GM12865 (cell line): Measurements from ENCODE around the gene CCDC194.

Experiments used
- DNase-seq: peaks from one replicate; pipeline ENCODE4 v3.0.0; 2010; ENCODE audit warnings: low read depth
- H3K4me3 ChIP-seq: 2 replicates; pipeline ENCODE4 v1.5.1; 2011; ENCODE audit warnings: mild to moderate bottlenecking, low read depth, low read length, control low read depth
- TF ChIP-seq, protein P1 (sequence below): IDR thresholded peaks from 2 replicates; pipeline ENCODE4 v1.5.1; 2011; ENCODE audit warnings: low read length, control low read depth, low read depth, inconsistent platforms; ENCODE audit not compliant: insufficient read depth; ENCODE audit errors: missing control alignments

CCDC194 gene

GRCh38 chr19:17429641-17430113 is 35.7 kb upstream of the CCDC194 start:
- TF ChIP-seq, protein P1, sequence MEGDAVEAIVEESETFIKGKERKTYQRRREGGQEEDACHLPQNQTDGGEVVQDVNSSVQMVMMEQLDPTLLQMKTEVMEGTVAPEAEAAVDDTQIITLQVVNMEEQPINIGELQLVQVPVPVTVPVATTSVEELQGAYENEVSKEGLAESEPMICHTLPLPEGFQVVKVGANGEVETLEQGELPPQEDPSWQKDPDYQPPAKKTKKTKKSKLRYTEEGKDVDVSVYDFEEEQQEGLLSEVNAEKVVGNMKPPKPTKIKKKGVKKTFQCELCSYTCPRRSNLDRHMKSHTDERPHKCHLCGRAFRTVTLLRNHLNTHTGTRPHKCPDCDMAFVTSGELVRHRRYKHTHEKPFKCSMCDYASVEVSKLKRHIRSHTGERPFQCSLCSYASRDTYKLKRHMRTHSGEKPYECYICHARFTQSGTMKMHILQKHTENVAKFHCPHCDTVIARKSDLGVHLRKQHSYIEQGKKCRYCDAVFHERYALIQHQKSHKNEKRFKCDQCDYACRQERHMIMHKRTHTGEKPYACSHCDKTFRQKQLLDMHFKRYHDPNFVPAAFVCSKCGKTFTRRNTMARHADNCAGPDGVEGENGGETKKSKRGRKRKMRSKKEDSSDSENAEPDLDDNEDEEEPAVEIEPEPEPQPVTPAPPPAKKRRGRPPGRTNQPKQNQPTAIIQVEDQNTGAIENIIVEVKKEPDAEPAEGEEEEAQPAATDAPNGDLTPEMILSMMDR, result no peak
- no peak for DNase-seq
- no peak overlapping the region for H3K4me3 ChIP-seq

DNA sequence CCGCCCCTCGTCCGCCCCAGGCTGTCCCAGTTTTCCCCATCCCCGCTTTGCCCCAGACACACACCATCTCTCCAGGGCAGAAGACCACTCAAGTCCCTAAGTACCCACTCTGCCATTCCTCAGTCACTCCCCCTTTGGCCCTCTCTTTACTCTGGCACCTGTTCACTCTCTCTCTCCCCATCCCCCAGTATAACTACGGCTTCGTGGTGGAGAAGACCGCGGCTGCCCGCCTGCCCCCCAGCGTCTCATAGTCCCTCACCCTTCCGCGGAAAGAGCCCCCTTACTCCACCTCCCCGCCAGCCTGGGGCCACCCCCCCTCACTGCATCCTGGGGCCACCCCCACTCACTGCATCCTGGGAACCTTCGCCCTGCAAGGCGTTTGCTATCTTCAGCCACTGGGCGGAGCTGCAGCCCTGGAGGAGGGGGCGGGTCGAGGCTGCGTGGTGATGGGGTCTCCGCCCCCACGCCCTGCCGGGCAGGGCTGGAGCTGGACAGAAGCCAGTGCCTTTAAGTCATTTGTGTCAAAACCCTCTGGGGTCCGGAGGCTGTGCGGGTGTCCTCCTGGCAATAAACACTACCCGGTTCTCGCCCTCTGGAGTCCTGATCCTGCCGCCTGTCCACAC is 30.9 kb upstream of the CCDC194 start:
- TF ChIP-seq, protein P1, result peak; percentile 17
- DNase-seq, result peak; percentile 33
- H3K4me3 ChIP-seq, result no peak overlapping the region

GRCh38 chr19:17423429-17424208 is 29.6 kb upstream of the CCDC194 start:
- no peak overlapping the region for H3K4me3 ChIP-seq
- TF ChIP-seq, protein P1, result no peak
- DNase-seq, result no peak

DNA sequence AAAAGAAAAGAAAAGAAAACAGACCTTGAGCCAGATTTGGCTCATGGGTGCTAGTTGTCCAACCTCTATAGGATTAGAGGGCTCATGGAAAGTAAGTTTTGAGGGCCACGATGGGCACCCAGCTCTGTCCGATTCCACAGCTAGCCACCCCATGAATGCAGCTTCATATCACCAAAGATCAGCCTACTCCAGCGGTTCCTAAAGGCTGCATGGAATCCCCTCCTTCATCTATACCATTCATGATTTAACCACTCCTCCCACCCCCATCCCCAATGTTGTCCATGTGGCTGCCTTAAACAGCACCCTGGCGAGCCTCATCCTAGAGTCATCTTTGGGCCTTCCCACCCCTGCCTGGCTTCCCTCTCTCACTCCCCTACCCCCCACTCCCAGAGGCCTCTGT is 27.9 kb upstream of the CCDC194 start:
- H3K4me3 ChIP-seq, result no peak overlapping the region
- TF ChIP-seq, protein P1, result no peak
- DNase-seq, result no peak

DNA sequence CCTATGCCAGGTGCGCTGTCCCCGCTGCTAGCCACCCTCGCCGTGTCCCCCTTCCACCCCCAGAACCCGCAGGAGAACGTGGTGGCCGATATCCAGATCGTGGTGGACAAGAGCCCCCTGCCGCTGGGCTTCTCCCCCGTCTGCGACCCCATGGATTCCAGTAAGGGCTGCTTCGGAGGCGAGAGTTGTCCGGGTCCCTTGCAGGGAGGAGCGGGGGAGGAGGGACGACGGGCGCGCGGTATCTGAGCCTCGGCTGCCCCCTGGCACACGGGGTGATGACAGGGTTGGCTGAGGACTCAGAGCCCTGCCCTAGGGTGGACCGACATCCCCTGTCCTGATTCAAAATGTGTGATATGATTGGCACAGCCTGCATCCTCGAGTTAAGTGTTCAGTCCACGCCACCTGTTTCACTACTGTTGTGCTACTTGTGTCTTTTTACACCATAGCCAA is 26.5 kb upstream of the CCDC194 start:
- peak overlapping the region; percentile 92 for H3K4me3 ChIP-seq
- DNase-seq, result peak; percentile 46
- TF ChIP-seq, protein P1, result no peak

- TF ChIP-seq, protein P1, result no peak
- peak within 1 kb of the TSS; percentile 92 for H3K4me3 ChIP-seq
- DNase-seq, result peak; percentile 99
Observed at GRCh38 chr19:17419621-17420474, 25.9 kb upstream of the CCDC194 start, which contains the start of gene MVB12A. Gene MVB12A, plus strand, starts transcription at chr19:17420047. Its CDS starts 89 bp downstream, at chr19:17420136.
